Renal cortex interstitium (tissue), 11 donors: Measurements from ENCODE around the gene FBXO42. TPM values are rescaled to one million over a fixed set of nuclear protein-coding genes. Genes with fewer than 3 reads are reported as not detected.
"Not testable (repeated sequence)": the region's sequence is repeated elsewhere in the genome, so short reads cannot be mapped to it uniquely, and the experiment has no call there.

Experiments used
- DNase-seq, 11 donors: peaks; one replicate each; pipeline ENCODE4 v3.0.0-alpha.2; 2013; ENCODE audit warnings: low read depth in 9 of 11, low spot score in 4 of 11; ENCODE audit errors: extremely low read depth in 1 of 11
- polyA plus RNA-seq, 3 donors: library from polyadenylated mRNA; unstranded; fragments of 120-200 nt; gene quantifications; one replicate each; pipeline ENCODE4 v1.2.1, GENCODE V29; 2013; ENCODE audit not compliant: insufficient read length in 3 of 3

The FBXO42 gene
- polyA plus RNA-seq, 3 donors = 18.3 to 22.1 (median 21.5) TPM

DNA sequence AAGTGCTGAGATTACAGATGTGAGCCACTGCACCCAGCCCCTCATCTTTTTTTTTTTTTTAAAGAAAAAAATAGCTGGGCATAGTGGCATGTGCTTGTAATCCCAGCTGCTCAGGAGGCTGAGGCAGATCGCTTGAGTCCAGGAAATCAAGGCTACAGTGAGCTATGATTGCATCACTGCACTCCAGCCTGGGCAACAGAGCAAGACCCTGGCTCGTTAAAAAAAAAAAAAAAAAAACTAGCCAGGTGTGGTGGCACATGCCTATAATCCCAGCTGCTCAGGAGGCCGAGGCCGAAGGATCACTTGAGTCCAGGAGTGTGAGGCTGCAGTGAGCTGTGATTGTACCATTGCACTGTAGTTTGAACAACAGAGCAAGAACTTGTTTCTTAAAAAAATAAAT is 28.6 kb upstream of the FBXO42 start:
- DNase-seq = no peak

GRCh38 chr1:16378443-16378842 is 26.2 kb upstream of the FBXO42 start:
- DNase-seq = no peak

- DNase-seq = no peak
Measured at GRCh38 chr1:16376971-16377370, 24.7 kb upstream of the FBXO42 start.

DNA sequence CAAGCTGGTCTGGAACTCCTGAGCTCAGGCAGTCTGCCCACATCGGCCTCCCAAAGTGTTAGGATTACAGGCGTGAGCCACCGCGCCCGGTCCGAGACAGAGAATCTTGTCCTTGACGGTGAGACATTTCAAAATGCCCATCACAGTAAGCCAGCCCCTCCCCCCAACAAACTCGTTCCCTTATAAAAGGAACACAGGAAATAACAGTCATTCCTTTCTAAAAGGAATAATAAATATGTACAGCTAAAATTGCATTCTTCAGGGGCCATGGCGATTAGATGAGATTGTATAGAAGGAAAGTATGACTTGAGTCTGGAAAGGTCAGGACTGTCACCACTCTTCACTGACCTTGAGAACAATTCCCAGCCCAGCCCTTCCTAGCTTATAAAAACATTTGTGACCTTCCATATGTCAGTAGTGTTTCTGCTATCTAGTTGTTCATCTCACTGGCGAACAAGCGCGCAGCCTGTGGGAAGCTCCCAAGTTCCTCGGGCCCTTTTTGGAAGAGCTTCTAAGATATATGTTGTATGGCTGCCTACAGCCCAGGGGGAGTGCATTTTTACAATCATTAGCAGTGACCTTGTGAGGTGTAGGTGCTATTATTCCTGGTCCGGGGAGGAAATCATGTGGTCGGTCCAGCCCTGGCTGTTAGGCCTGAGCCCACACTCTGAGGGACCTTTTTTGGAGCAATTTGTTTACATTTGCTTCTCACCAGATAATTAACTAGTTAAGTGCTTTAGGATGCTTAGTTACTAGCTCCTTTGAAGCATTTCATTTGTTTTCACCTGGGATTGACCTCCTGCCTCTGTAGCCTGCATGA is 23.5 kb upstream of the FBXO42 start:
- no peak for DNase-seq

GRCh38 chr1:16374266-16374665 is 22.0 kb upstream of the FBXO42 start:
- no peak for DNase-seq

GRCh38 chr1:16372535-16373285 is 20.4 kb upstream of the FBXO42 start:
- DNase-seq = no peak

DNA sequence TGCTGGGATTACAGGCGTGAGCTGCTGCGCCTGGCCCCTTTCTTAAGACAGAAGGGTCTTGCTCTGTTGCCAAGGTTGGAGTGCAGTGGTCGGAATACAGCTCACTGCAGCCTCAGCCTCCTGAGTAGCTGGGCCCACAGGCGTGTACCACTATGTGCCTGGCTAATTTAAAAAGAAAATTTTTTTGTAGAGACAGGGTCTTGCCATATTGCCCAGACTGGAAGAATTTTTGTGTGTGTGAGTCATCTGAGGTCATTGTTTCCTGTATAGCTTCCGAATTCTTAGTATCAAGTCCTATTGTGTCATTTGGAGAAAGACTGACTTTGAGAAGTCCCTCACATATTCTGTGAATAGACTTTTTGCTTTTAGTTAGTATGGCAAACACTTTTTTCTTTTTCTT is 19.4 kb upstream of the FBXO42 start:
- DNase-seq = no peak

GRCh38 chr1:16369821-16370220 is 17.5 kb upstream of the FBXO42 start:
- no peak for DNase-seq

- DNase-seq = no peak
Measured at GRCh38 chr1:16367968-16368890, 15.9 kb upstream of the FBXO42 start.

- DNase-seq = peak in 9 of 11 donors; percentile 73 to 89 (median 79)
Measured at GRCh38 chr1:16367258-16367967, 15.1 kb upstream of the FBXO42 start.

GRCh38 chr1:16366722-16367257 is 14.5 kb upstream of the FBXO42 start, which contains the start of gene SZRD1:
SZRD1 (plus strand) TSS chr1:16367242; CDS start chr1:16367258, 16 bp downstream.
- DNase-seq = peak; percentile 97 to 99 (median 99)

- DNase-seq = not testable (repeated sequence)
Measured at GRCh38 chr1:16365146-16365498, 12.8 kb upstream of the FBXO42 start.

- DNase-seq = no peak
Measured at GRCh38 chr1:16356867-16357266, 4.6 kb upstream of the FBXO42 start.

DNA sequence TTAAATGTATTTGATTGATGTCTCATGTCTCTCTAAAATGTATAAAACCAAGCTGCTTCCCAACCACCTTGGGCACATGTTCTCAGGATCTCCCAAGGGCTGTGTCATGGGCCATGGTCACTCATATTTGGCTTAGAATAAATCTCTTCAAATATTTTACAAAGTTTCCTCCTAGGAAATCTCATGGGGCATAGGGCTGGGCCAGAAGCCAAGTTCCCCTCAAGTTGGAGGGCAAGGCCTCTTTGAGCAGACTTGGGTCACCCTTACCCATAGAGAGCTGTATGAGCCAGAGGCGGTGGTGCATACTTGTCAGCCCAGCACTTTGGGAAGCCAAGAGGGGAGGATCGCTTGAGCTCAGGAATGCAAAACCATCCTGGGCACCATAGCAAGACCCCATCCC is 2.3 kb upstream of the FBXO42 start:
- no peak for DNase-seq

DNA sequence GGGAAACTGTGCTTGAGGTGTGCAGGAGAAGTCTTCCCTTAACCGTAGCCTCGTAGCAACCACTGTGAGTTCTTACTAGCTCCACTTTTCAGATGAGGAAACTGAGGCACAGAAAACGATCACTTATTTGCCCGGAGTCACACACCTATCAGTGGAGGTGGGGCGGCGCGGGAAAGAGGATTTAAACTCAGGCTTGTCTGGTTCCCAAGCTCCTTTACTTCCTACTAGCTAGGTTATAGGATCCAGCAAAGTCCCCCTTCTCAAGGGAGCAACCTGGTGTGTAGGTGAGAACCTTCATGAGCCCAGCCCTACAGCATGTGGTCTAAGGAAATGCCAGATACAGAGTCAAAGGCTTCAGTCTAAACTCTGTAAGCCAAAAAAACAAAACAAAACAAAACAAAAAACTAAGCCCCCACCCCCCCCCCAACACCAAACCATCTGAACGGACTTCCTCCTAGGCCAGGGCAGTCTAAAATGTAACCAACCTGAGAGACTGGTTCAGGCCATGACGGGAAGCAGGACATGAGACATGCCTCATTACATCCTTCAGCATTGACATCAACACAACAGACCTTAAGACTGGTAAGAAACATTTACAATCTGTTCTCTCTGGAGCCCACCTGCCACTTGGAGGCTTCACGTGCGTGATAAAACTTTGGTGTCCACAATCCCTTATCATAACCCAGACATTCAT is 709 bp upstream of the FBXO42 start:
- DNase-seq = peak in 1 of 11 donors; percentile 28

- DNase-seq = peak in 2 of 11 donors; percentile 16 to 36
Measured at GRCh38 chr1:16351456-16351993, 755 bp downstream of the FBXO42 start.

- DNase-seq = no peak
Measured at GRCh38 chr1:16349847-16350406, 2.4 kb downstream of the FBXO42 start.
